ENCODE results near the gene SEMA5A. TPM values are rescaled to one million over a fixed set of nuclear protein-coding genes. Genes with fewer than 3 reads are reported as not detected.

The SEMA5A gene
- total RNA-seq, 1 donor from 2014 or later = 13.8 TPM

- TF ChIP-seq CTCF (IDR thresholded peaks at IDR 0.05; ENCODE audit: insufficient read depth, low read depth, low read length) (no peak), EZH2 (IDR thresholded peaks at IDR 0.05; ENCODE audit: insufficient read depth, low read length) (no peak)
- no peaks in the 10 kb centered on the region for H3K9me3 Mint-ChIP-seq (ENCODE audit: unreplicated experiment)
- peak overlapping the region; percentile 24 for H3K4me2 ChIP-seq (ENCODE audit: low read length)
- H3K27me3 ChIP-seq (ENCODE audit: insufficient read depth, low read length) = no peaks in the 10 kb centered on the region
- peak overlapping the region; percentile 4 for H3K27ac ChIP-seq (ENCODE audit: low read depth, low read length)
- no peaks in the 10 kb centered on the region for H3K27me3 Mint-ChIP-seq (ENCODE audit: low read depth, unreplicated experiment)
- DNase-seq (ENCODE audit: low read depth) (peak; percentile 18), FAIRE-seq (no peak)
- H3K4me1 ChIP-seq (ENCODE audit: insufficient read depth, low read length) = peaks cover 9% of the 10 kb centered on the region
- H3K79me2 ChIP-seq (ENCODE audit: insufficient read depth, low read length) = no peaks in the 10 kb centered on the region
- H3K27ac Mint-ChIP-seq (ENCODE audit: unreplicated experiment) = peak overlapping the region; percentile 78
- no peak overlapping the region for H3K4me3 ChIP-seq (ENCODE audit: insufficient read depth, low read depth, low read length)
- no peaks in the 10 kb centered on the region for H3K9me3 ChIP-seq (ENCODE audit: insufficient read depth, low read depth, low read length)
- H3K9ac ChIP-seq (ENCODE audit: low read length) = no peak overlapping the region
- no peaks in the 10 kb centered on the region for H3K36me3 ChIP-seq (ENCODE audit: insufficient read depth, low read length)
- no peak overlapping the region for H2AFZ ChIP-seq (ENCODE audit: low read depth, low read length)
- H3K36me3 Mint-ChIP-seq (ENCODE audit: low read depth, unreplicated experiment) = no peaks in the 10 kb centered on the region
- peaks cover 24% of the 10 kb centered on the region for H3K4me1 Mint-ChIP-seq (ENCODE audit: low read depth, unreplicated experiment)
- no peak overlapping the region for H3K4me3 Mint-ChIP-seq (ENCODE audit: unreplicated experiment)
- H4K20me1 ChIP-seq (ENCODE audit: insufficient read depth, low read length) = no peaks in the 10 kb centered on the region
Measured at GRCh38 chr5:9105851-9106250, 440.0 kb downstream of the SEMA5A start.

GRCh38 chr5:9104571-9105339, 441.1 kb downstream of the SEMA5A start:
- TF ChIP-seq CTCF (IDR thresholded peaks at IDR 0.05; ENCODE audit: insufficient read depth, low read depth, low read length) (no peak), EZH2 (IDR thresholded peaks at IDR 0.05; ENCODE audit: insufficient read depth, low read length) (no peak)
- no peaks in the 10 kb centered on the region for H3K36me3 Mint-ChIP-seq (ENCODE audit: low read depth, unreplicated experiment)
- Histone ChIP-seq H3K4me3 (ENCODE audit: insufficient read depth, low read depth, low read length) (no peak overlapping the region), H3K4me2 (ENCODE audit: low read length) (peak overlapping the region; percentile 15), H3K79me2 (ENCODE audit: insufficient read depth, low read length) (no peaks in the 10 kb centered on the region), H3K27ac (ENCODE audit: low read depth, low read length) (no peak overlapping the region), H3K36me3 (ENCODE audit: insufficient read depth, low read length) (no peaks in the 10 kb centered on the region), H3K4me1 (ENCODE audit: insufficient read depth, low read length) (peaks cover 9% of the 10 kb centered on the region), H3K27me3 (ENCODE audit: insufficient read depth, low read length) (no peaks in the 10 kb centered on the region), H2AFZ (ENCODE audit: low read depth, low read length) (no peak overlapping the region), H4K20me1 (ENCODE audit: insufficient read depth, low read length) (no peaks in the 10 kb centered on the region), H3K9ac (ENCODE audit: low read length) (no peak overlapping the region), H3K9me3 (ENCODE audit: insufficient read depth, low read depth, low read length) (no peaks in the 10 kb centered on the region)
- H3K27me3 Mint-ChIP-seq (ENCODE audit: low read depth, unreplicated experiment) = no peaks in the 10 kb centered on the region
- DNase-seq (ENCODE audit: low read depth) (peak; percentile 51), FAIRE-seq (no peak)
- H3K9me3 Mint-ChIP-seq (ENCODE audit: unreplicated experiment) = no peaks in the 10 kb centered on the region
- peak overlapping the region; percentile 62 for H3K27ac Mint-ChIP-seq (ENCODE audit: unreplicated experiment)
- H3K4me3 Mint-ChIP-seq (ENCODE audit: unreplicated experiment) = peak overlapping the region; percentile 5
- peaks cover 24% of the 10 kb centered on the region for H3K4me1 Mint-ChIP-seq (ENCODE audit: low read depth, unreplicated experiment)

- no peak for FAIRE-seq
- H3K27me3 ChIP-seq (ENCODE audit: insufficient read depth, low read length) = no peaks in the 10 kb centered on the region
- H3K27ac Mint-ChIP-seq (ENCODE audit: unreplicated experiment) = no peak overlapping the region
- peaks cover 24% of the 10 kb centered on the region for H3K4me1 Mint-ChIP-seq (ENCODE audit: low read depth, unreplicated experiment)
- H3K4me2 ChIP-seq (ENCODE audit: low read length) = no peak overlapping the region
- H3K9me3 Mint-ChIP-seq (ENCODE audit: unreplicated experiment) = no peaks in the 10 kb centered on the region
- TF ChIP-seq CTCF (IDR thresholded peaks at IDR 0.05; ENCODE audit: insufficient read depth, low read depth, low read length) (no peak), EZH2 (IDR thresholded peaks at IDR 0.05; ENCODE audit: insufficient read depth, low read length) (no peak)
- H3K4me3 ChIP-seq (ENCODE audit: insufficient read depth, low read depth, low read length) = no peak overlapping the region
- H3K4me1 ChIP-seq (ENCODE audit: insufficient read depth, low read length) = peaks cover 9% of the 10 kb centered on the region
- H3K27me3 Mint-ChIP-seq (ENCODE audit: low read depth, unreplicated experiment) = no peaks in the 10 kb centered on the region
- no peaks in the 10 kb centered on the region for H3K36me3 ChIP-seq (ENCODE audit: insufficient read depth, low read length)
- no peak overlapping the region for H2AFZ ChIP-seq (ENCODE audit: low read depth, low read length)
- H3K4me3 Mint-ChIP-seq (ENCODE audit: unreplicated experiment) = no peak overlapping the region
- H3K79me2 ChIP-seq (ENCODE audit: insufficient read depth, low read length) = no peaks in the 10 kb centered on the region
- H3K36me3 Mint-ChIP-seq (ENCODE audit: low read depth, unreplicated experiment) = no peaks in the 10 kb centered on the region
- no peak overlapping the region for H3K9ac ChIP-seq (ENCODE audit: low read length)
- H3K27ac ChIP-seq (ENCODE audit: low read depth, low read length) = no peak overlapping the region
- no peaks in the 10 kb centered on the region for H4K20me1 ChIP-seq (ENCODE audit: insufficient read depth, low read length)
- DNase-seq (ENCODE audit: low read depth) = no peak
- no peaks in the 10 kb centered on the region for H3K9me3 ChIP-seq (ENCODE audit: insufficient read depth, low read depth, low read length)
Measured at GRCh38 chr5:9103290-9103689, 442.6 kb downstream of the SEMA5A start.

All from astrocyte (in vitro differentiated cells and primary cell).